Lung (tissue), 13 donors: ENCODE data around the gene KIAA1671. TPM values are rescaled to one million over a fixed set of nuclear protein-coding genes. Genes with fewer than 3 reads are reported as not detected.
"Not testable (repeated sequence)": the region's sequence is repeated elsewhere in the genome, so short reads cannot be mapped to it uniquely, and the experiment has no call there.

ENCODE experiments used
- ATAC-seq: fragments of 200-7000 bp; cut with Tn5 transposase; one replicate; pipeline ENCODE4 v1.9.1; 2020; ENCODE audit warnings: moderate number of reproducible peaks; ENCODE audit not compliant: insufficient read depth, low FRiP score
- DNase-seq, 3 donors: peaks; one replicate each; pipeline ENCODE4 v3.0.0-alpha.2; 2013 to 2017
- H3K27ac ChIP-seq, 2 donors: one replicate each; pipeline ENCODE4 v1.5.1; 2013; ENCODE audit warnings: mild to moderate bottlenecking in 2 of 2, moderate library complexity in 2 of 2, control low read depth in 1 of 2, inconsistent platforms in 1 of 2, low read depth in 1 of 2, low read length in 1 of 2
- H3K27me3 ChIP-seq, 3 donors: one replicate each; pipeline ENCODE4 v1.5.1; 2013; ENCODE audit warnings: low read length in 2 of 3; ENCODE audit not compliant: control insufficient read depth in 3 of 3, insufficient read depth in 3 of 3
- H3K36me3 ChIP-seq, 4 donors: one replicate each; pipeline ENCODE4 v1.5.1; 2013; ENCODE audit warnings: low read length in 4 of 4, mild to moderate bottlenecking in 1 of 4, moderate library complexity in 1 of 4; ENCODE audit not compliant: control insufficient read depth in 4 of 4, insufficient read depth in 4 of 4
- H3K4me1 ChIP-seq, 5 donors: one replicate each; pipeline ENCODE4 v1.5.1; 2013; ENCODE audit warnings: low read length in 5 of 5, mild to moderate bottlenecking in 2 of 5, moderate library complexity in 1 of 5; ENCODE audit not compliant: control insufficient read depth in 5 of 5, insufficient read depth in 5 of 5
- H3K4me3 ChIP-seq: one replicate; pipeline ENCODE4 v1.5.1; 2013; ENCODE audit warnings: mild to moderate bottlenecking, control low read depth, moderate library complexity
- H3K9ac ChIP-seq, 2 donors: one replicate each; pipeline ENCODE4 v1.5.1; 2013; ENCODE audit warnings: low read length in 2 of 2, control low read depth in 1 of 2; ENCODE audit not compliant: insufficient read depth in 1 of 2
- H3K9me3 ChIP-seq, 4 donors: one replicate each; pipeline ENCODE4 v1.5.1; 2013; ENCODE audit warnings: low read length in 3 of 4, mild to moderate bottlenecking in 1 of 4, moderate library complexity in 1 of 4; ENCODE audit not compliant: control insufficient read depth in 4 of 4, insufficient read depth in 3 of 4
- WGBS, 2 donors: extraction: QIAGEN DNeasy Blood & Tissue Kit; methylation state at CpG; one replicate each; pipeline ENCODE4 v1.1.7; 2013; 5-methylcytosine and 5-hydroxymethylcytosine counted together
- polyA plus RNA-seq, 2 donors: library from polyadenylated mRNA; stranded (reverse); fragments of 200-250 nt; gene quantifications; one replicate each; pipeline ENCODE4 v1.2.1, GENCODE V29; 2013
- small RNA-seq: library from RNA; depleted of rRNA; stranded (forward); fragments of <200 nt; gene quantifications from one replicate; pipeline ENCODE3, GENCODE V24; 2014; ENCODE audit warnings: low replicate concordance
- total RNA-seq, 2 donors: library from RNA; depleted of rRNA in 1 of 2; stranded (reverse); fragments of >200 nt in 1 of 2; gene quantifications; one replicate each; pipeline ENCODE4 v1.2.1, GENCODE V29; 2014 to 2021
- TF ChIP-seq, protein P1 (sequence below): IDR thresholded peaks from 2 replicates; pipeline ENCODE4 v1.5.1; 2012; ENCODE audit warnings: mild to moderate bottlenecking; ENCODE audit errors: control extremely low read depth, extremely low read depth
- donor health status: control.
- donor health status: control.
- donor health status: Bipolar disorder and iron deficiency.
- donor health status: healthy.
- donor health status: DM: yes; HTN: yes; CAD: no.

The KIAA1671 gene
- total and polyA plus RNA-seq, 4 donors, result 7.6 to 44.6 (median 24.0) TPM

DNA sequence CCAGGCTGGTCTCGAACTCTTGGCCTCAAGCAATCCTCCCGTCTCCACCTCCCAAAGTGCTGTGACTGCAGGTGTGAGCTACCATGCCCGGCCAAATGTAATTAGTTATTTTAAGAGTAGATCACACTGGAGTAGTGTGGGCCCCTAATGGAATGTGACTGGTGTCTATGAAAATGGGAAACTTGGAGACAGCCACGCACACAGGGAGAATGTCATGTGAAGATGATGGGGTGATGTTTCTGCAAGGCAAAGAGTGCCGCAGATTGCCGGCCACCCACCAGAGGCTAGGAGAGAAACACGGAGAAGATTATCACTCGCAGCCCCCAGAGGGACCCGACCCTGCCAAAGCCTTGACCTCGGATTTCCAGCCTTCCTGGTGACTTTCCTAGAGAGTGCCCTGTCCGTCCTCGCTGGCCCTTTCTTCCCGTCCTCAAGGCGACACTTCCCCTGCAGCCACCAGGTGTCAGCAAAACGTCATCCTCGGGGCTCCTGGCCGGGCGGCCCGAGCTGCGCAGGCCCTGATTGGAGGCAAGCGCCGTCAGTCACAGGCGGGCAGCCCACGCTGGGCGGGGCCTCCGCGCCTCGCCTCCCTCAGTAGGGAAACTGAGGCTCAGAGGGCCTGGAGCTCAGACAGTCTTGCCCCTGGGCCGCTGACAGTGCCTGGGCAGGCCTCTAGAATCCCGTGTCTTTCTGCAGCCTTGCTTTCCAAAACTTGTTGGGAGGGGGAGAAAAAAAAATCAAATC lies 283.2 kb downstream of the KIAA1671 start:
- Histone ChIP-seq H3K4me1 (peaks cover 0 to 4% (median 0%) of the 10 kb centered on the region in 5 donors), H3K27me3 (no peaks in the 10 kb centered on the region), H3K9ac (no peak overlapping the region), H3K36me3 (no peaks in the 10 kb centered on the region), H3K4me3 (no peak overlapping the region), H3K9me3 (peaks cover 0 to 2% (median 0%) of the 10 kb centered on the region in 4 donors), H3K27ac (no peak overlapping the region)
- WGBS, 2 donors, result 13 to 14% methylated on average over 30 of the region's 30 CpGs
- TF ChIP-seq, protein P1, sequence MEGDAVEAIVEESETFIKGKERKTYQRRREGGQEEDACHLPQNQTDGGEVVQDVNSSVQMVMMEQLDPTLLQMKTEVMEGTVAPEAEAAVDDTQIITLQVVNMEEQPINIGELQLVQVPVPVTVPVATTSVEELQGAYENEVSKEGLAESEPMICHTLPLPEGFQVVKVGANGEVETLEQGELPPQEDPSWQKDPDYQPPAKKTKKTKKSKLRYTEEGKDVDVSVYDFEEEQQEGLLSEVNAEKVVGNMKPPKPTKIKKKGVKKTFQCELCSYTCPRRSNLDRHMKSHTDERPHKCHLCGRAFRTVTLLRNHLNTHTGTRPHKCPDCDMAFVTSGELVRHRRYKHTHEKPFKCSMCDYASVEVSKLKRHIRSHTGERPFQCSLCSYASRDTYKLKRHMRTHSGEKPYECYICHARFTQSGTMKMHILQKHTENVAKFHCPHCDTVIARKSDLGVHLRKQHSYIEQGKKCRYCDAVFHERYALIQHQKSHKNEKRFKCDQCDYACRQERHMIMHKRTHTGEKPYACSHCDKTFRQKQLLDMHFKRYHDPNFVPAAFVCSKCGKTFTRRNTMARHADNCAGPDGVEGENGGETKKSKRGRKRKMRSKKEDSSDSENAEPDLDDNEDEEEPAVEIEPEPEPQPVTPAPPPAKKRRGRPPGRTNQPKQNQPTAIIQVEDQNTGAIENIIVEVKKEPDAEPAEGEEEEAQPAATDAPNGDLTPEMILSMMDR, result peak; percentile 40
- ATAC-seq, result peak; percentile 83
- peak; percentile 75 to 85 (median 81) for DNase-seq

- Histone ChIP-seq H3K4me3 (no peak overlapping the region), H3K9ac (no peak overlapping the region), H3K9me3 (peaks cover 0 to 2% (median 0%) of the 10 kb centered on the region in 4 donors), H3K36me3 (no peaks in the 10 kb centered on the region), H3K27ac (no peak overlapping the region), H3K27me3 (no peaks in the 10 kb centered on the region), H3K4me1 (peaks cover 0 to 4% (median 0%) of the 10 kb centered on the region in 5 donors)
- ATAC-seq (no peak), DNase-seq (no peak)
- WGBS, 2 donors, result 88 to 90% methylated on average over 6 of the region's 6 CpGs
- TF ChIP-seq, protein P1, result no peak
These were observed 283.9 kb downstream of the KIAA1671 start for GRCh38 chr22:25236417-25236816.

GRCh38 chr22:25237503-25237902 lies 285.0 kb downstream of the KIAA1671 start:
- Histone ChIP-seq H3K9me3 (peaks cover 0 to 2% (median 0%) of the 10 kb centered on the region in 4 donors), H3K36me3 (no peaks in the 10 kb centered on the region), H3K4me1 (peaks cover 0 to 4% (median 0%) of the 10 kb centered on the region in 5 donors), H3K27ac (no peak overlapping the region), H3K4me3 (no peak overlapping the region), H3K27me3 (no peaks in the 10 kb centered on the region), H3K9ac (no peak overlapping the region)
- TF ChIP-seq, protein P1, result no peak
- no peak for DNase-seq
- no peak for ATAC-seq
- 84 to 88% methylated on average over 4 of the region's 4 CpGs for WGBS, 2 donors

- not testable (repeated sequence) for H3K27ac ChIP-seq, H3K4me3 ChIP-seq, ATAC-seq, DNase-seq, H3K27me3 ChIP-seq, H3K4me1 ChIP-seq, H3K9ac ChIP-seq, H3K36me3 ChIP-seq, H3K9me3 ChIP-seq
- WGBS, 2 donors, result 74 to 78% methylated on average over 9 of the region's 9 CpGs
These were observed 285.5 kb downstream of the KIAA1671 start for GRCh38 chr22:25238058-25238457.

Small RNA genes lying within 50 kb of the gene (small RNA-seq; reads per million reads assigned to genes)
- gene Z99916.2, result not detected

Other genes starting within 250 kb of the KIAA1671 start
- gene PIWIL3, start 178.0 kb upstream of the KIAA1671 start, total RNA-seq, result not detected
- not detected for gene PIWIL3, start 178.0 kb upstream of the KIAA1671 start, polyA plus RNA-seq
- 1 to 10 TPM; 3.5 to 4.5 TPM for gene SGSM1, start 146.5 kb upstream of the KIAA1671 start, total RNA-seq
- 1 to 10 TPM in 1 of 2 donors, under 1 TPM in 1; 0.57 to 1.9 TPM for gene SGSM1, start 146.5 kb upstream of the KIAA1671 start, polyA plus RNA-seq
- not detected for gene LHFPL7, start 6.0 kb upstream of the KIAA1671 start, total RNA-seq
- not detected for gene LHFPL7, start 6.0 kb upstream of the KIAA1671 start, polyA plus RNA-seq
- not detected for gene CRYBB3, start 247.1 kb downstream of the KIAA1671 start, total RNA-seq
- gene CRYBB3, start 247.1 kb downstream of the KIAA1671 start, polyA plus RNA-seq, result under 1 TPM in 1 of 2 donors, not detected in 1; 0.53 TPM